Suprapubic skin (tissue), 4 donors: ENCODE data around the gene PFKFB4. TPM values are rescaled to one million over a fixed set of nuclear protein-coding genes. Genes with fewer than 3 reads are reported as not detected.

ENCODE experiments used
- DNase-seq, 2 donors: peaks; one replicate each; pipeline ENCODE4 v3.0.0-alpha.2; 2019; ENCODE audit warnings: low spot score in 2 of 2
- H3K27ac ChIP-seq: fragments of 200-600 bp; sonication (generic); one replicate; pipeline ENCODE4 v1.5.1; 2019
- H3K27me3 ChIP-seq: fragments of 200-600 bp; sonication (generic); one replicate; pipeline ENCODE4 v1.5.1; 2019
- H3K36me3 ChIP-seq: fragments of 200-600 bp; sonication (generic); one replicate; pipeline ENCODE4 v1.5.1; 2019
- H3K4me1 ChIP-seq: fragments of 200-600 bp; sonication (generic); one replicate; pipeline ENCODE4 v1.5.1; 2019
- H3K4me3 ChIP-seq: fragments of 200-600 bp; sonication (generic); one replicate; pipeline ENCODE4 v1.5.1; 2019; ENCODE audit warnings: mild to moderate bottlenecking
- H3K9me3 ChIP-seq: fragments of 200-600 bp; sonication (generic); one replicate; pipeline ENCODE4 v1.5.1; 2019
- EP300 ChIP-seq: sonication (generic); formaldehyde crosslinking; IDR thresholded peaks from one replicate; pipeline ENCODE4 v1.6.1; 2017; ENCODE audit warnings: antibody characterized with exemption
- POLR2A ChIP-seq, 2 donors: fragments of 450-650 bp; IDR thresholded peaks; one replicate each; pipeline ENCODE4 v1.6.1; 2017; ENCODE audit warnings: antibody characterized with exemption in 2 of 2, mild to moderate bottlenecking in 2 of 2, moderate library complexity in 2 of 2
- POLR2AphosphoS5 ChIP-seq, 3 donors: sonication (generic); formaldehyde crosslinking; IDR thresholded peaks; one replicate each; pipeline ENCODE4 v1.6.1; 2017; ENCODE audit warnings: antibody characterized with exemption in 3 of 3
- WGBS: methylation state at CpG from one replicate; pipeline ENCODE4 v1.1.5; 2018; 5-methylcytosine and 5-hydroxymethylcytosine counted together
- total RNA-seq, 4 donors: library from RNA; depleted of rRNA; stranded (reverse); fragments of >200 nt; gene quantifications; one replicate each; pipeline ENCODE4 v1.1.0, GENCODE V29; 2016
- TF ChIP-seq, protein P1 (sequence below), 2 donors: fragments of 200-600 bp in 1 of 2; fragments of 450-650 bp in 1 of 2; sonication (generic) in 1 of 2; IDR thresholded peaks; one replicate each; pipeline ENCODE4 v1.5.1; 2016 to 2019; ENCODE audit warnings: antibody characterized with exemption in 2 of 2, mild to moderate bottlenecking in 1 of 2, moderate library complexity in 1 of 2

PFKFB4 gene
- total RNA-seq, 4 donors from 2014 or later = 3.6 to 12.7 (median 8.3) TPM

- peaks cover 84% of the 10 kb centered on the region for H3K4me1 ChIP-seq
- H3K27ac ChIP-seq = peak overlapping the region; percentile 90
- H3K36me3 ChIP-seq = peaks cover 43% of the 10 kb centered on the region
- TF ChIP-seq EP300 (no peak), POLR2A (IDR thresholded peaks at IDR 0.05) (no peak), POLR2AphosphoS5 (IDR thresholded peaks at IDR 0.05) (peak in 1 of 3 donors; percentile 23)
- H3K27me3 ChIP-seq = no peaks in the 10 kb centered on the region
- H3K4me3 ChIP-seq = peak overlapping the region; percentile 4
- 33% methylated on average over 5 of the region's 5 CpGs for WGBS
- H3K9me3 ChIP-seq = no peaks in the 10 kb centered on the region
- DNase-seq = no peak
Measured at GRCh38 chr3:48598323-48599076, 41.9 kb upstream of the PFKFB4 start.

- TF ChIP-seq, protein P1, sequence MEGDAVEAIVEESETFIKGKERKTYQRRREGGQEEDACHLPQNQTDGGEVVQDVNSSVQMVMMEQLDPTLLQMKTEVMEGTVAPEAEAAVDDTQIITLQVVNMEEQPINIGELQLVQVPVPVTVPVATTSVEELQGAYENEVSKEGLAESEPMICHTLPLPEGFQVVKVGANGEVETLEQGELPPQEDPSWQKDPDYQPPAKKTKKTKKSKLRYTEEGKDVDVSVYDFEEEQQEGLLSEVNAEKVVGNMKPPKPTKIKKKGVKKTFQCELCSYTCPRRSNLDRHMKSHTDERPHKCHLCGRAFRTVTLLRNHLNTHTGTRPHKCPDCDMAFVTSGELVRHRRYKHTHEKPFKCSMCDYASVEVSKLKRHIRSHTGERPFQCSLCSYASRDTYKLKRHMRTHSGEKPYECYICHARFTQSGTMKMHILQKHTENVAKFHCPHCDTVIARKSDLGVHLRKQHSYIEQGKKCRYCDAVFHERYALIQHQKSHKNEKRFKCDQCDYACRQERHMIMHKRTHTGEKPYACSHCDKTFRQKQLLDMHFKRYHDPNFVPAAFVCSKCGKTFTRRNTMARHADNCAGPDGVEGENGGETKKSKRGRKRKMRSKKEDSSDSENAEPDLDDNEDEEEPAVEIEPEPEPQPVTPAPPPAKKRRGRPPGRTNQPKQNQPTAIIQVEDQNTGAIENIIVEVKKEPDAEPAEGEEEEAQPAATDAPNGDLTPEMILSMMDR (IDR thresholded peaks at IDR 0.05) = no peak
- TF ChIP-seq POLR2A (IDR thresholded peaks at IDR 0.05) (no peak), POLR2AphosphoS5 (IDR thresholded peaks at IDR 0.05) (no peak), EP300 (no peak)
- no peak overlapping the region for H3K4me3 ChIP-seq
- peaks cover 32% of the 10 kb centered on the region for H3K36me3 ChIP-seq
- WGBS = 80% methylated on average over 6 of the region's 6 CpGs
- DNase-seq = no peak
- H3K27ac ChIP-seq = peak overlapping the region; percentile 90
- H3K27me3 ChIP-seq = no peaks in the 10 kb centered on the region
- peaks cover 90% of the 10 kb centered on the region for H3K4me1 ChIP-seq
- no peaks in the 10 kb centered on the region for H3K9me3 ChIP-seq
Measured at GRCh38 chr3:48597408-48597800, 40.8 kb upstream of the PFKFB4 start.

DNA sequence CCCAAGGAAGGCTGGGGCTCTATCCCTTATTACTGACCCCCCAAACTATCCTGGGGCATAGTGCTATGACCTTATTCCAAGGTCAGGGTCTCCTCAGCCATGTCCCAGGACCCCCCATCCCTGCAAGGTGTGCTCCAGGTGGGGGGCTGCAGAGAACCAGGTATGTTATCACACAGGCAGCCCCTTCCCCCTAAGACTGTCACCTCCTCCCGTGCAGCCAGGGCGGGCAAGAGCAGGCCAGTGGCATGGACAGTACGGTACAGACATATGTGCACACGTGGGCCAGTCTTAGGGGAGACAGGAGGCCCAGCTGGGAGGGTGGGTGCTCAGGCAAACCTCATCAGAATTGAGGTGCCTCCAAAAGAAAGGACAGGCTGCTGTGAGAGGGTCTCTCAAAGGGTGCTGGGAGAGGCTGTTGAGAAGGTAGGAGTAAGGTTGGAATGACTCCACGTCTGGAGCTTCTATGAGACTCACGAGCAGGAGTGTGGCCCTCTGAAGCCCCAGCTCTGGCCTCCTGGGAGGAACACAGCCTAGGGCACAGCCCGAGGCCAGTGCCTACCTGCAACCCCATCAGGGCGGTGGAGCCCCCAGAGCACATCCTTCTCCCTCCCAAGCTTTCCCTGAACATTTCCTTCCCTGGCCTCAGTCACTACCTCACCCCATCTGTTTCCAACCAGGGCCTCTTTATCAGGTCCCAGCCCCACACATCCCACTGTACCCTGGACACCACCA, 40.2 kb upstream of the PFKFB4 start:
- Histone ChIP-seq H3K4me1 (peaks cover 87% of the 10 kb centered on the region), H3K27me3 (no peaks in the 10 kb centered on the region), H3K9me3 (no peaks in the 10 kb centered on the region), H3K4me3 (no peak overlapping the region), H3K36me3 (peaks cover 30% of the 10 kb centered on the region), H3K27ac (peak overlapping the region; percentile 90)
- TF ChIP-seq POLR2A (IDR thresholded peaks at IDR 0.05) = no peak
- TF ChIP-seq, protein P1 (IDR thresholded peaks at IDR 0.05) = no peak
- TF ChIP-seq POLR2AphosphoS5 (IDR thresholded peaks at IDR 0.05) = no peak
- TF ChIP-seq EP300 = no peak
- 73% methylated on average over 5 of the region's 8 CpGs for WGBS
- DNase-seq = no peak

GRCh38 chr3:48596157-48596556, 39.6 kb upstream of the PFKFB4 start:
- Histone ChIP-seq H3K4me3 (no peak overlapping the region), H3K27ac (peak overlapping the region; percentile 90), H3K27me3 (no peaks in the 10 kb centered on the region), H3K9me3 (no peaks in the 10 kb centered on the region), H3K4me1 (peaks cover 86% of the 10 kb centered on the region), H3K36me3 (peaks cover 29% of the 10 kb centered on the region)
- WGBS = 74% methylated on average over 5 of the region's 5 CpGs
- TF ChIP-seq EP300 = no peak
- no peak for TF ChIP-seq POLR2A (IDR thresholded peaks at IDR 0.05)
- no peak for TF ChIP-seq POLR2AphosphoS5 (IDR thresholded peaks at IDR 0.05)
- TF ChIP-seq, protein P1 (IDR thresholded peaks at IDR 0.05) = no peak
- no peak for DNase-seq

GRCh38 chr3:48595526-48596121, 39.0 kb upstream of the PFKFB4 start:
- Histone ChIP-seq H3K27ac (peak overlapping the region; percentile 90), H3K36me3 (peaks cover 27% of the 10 kb centered on the region), H3K9me3 (no peaks in the 10 kb centered on the region), H3K4me1 (peaks cover 85% of the 10 kb centered on the region), H3K4me3 (peak overlapping the region; percentile 55), H3K27me3 (no peaks in the 10 kb centered on the region)
- TF ChIP-seq EP300 (no peak), POLR2AphosphoS5 (IDR thresholded peaks at IDR 0.05) (peak in 1 of 3 donors; percentile 10)
- TF ChIP-seq, protein P1 (IDR thresholded peaks at IDR 0.05) = no peak
- DNase-seq = no peak
- 20% methylated on average over 8 of the region's 10 CpGs for WGBS
